Measurements from ENCODE around the gene LRMDA. TPM values are rescaled to one million over a fixed set of nuclear protein-coding genes. Genes with fewer than 3 reads are reported as not detected.

The LRMDA gene
- total RNA-seq, 1 donor from 2014 or later, result 5.2 TPM

DNA sequence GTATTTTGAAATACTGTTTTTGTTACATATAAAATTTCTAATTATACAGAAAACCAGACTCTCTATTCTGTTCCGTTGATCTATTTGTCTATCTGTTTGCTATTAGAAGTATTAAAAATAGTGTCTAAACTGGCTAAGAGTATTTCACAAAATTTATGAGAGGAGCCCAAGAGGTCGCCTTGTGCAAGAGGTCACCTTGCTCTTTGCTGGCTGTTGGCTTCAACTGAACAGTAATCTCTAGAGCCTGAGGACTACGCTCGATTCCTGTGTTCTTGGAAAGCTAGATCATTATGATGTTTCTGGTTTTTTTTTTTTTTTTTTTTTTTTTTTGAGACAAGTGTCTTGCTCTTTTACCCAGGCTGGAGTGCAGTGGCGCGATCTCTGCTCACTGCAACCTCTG lies 428.6 kb downstream of the LRMDA start:
- TF ChIP-seq EZH2 (IDR thresholded peaks at IDR 0.05) (no peak), EZH2phosphoT487 (IDR thresholded peaks at IDR 0.05) (no peak)
- TF ChIP-seq, protein P1, sequence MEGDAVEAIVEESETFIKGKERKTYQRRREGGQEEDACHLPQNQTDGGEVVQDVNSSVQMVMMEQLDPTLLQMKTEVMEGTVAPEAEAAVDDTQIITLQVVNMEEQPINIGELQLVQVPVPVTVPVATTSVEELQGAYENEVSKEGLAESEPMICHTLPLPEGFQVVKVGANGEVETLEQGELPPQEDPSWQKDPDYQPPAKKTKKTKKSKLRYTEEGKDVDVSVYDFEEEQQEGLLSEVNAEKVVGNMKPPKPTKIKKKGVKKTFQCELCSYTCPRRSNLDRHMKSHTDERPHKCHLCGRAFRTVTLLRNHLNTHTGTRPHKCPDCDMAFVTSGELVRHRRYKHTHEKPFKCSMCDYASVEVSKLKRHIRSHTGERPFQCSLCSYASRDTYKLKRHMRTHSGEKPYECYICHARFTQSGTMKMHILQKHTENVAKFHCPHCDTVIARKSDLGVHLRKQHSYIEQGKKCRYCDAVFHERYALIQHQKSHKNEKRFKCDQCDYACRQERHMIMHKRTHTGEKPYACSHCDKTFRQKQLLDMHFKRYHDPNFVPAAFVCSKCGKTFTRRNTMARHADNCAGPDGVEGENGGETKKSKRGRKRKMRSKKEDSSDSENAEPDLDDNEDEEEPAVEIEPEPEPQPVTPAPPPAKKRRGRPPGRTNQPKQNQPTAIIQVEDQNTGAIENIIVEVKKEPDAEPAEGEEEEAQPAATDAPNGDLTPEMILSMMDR (IDR thresholded peaks at IDR 0.05), result no peak

DNA sequence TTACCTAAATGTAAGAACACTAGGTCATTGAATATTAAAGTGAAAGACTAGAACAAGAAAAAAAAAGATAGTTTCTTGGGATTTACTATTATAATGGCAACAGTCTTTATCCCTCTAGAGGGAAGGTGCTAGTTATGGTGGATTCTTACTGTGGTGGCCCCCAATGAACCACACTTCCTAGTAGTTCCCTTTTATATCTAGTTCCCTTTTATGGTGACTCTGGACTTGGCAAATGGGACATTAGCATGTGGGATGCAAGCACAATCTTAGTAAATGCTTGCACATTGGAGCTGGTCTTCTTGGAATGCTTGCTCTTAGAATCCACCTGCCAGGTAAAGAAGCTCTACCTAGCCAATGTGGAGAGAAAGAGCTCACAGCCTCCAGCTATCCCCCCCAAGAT lies 430.2 kb downstream of the LRMDA start:
- Histone ChIP-seq H4K20me1 (ENCODE audit: low read depth) (no peaks in the 10 kb centered on the region), H3K4me3 (no peak overlapping the region), H3K9ac (no peak overlapping the region), H3K79me2 (ENCODE audit: low read depth) (no peaks in the 10 kb centered on the region), H3K4me1 (peaks cover 5% of the 10 kb centered on the region), H3K36me3 (no peaks in the 10 kb centered on the region), H2AFZ (replicated peaks) (no peak overlapping the region), H3K27ac (no peak overlapping the region), H3K27me3 (no peaks in the 10 kb centered on the region), H3K9me3 (ENCODE audit: low read depth) (no peaks in the 10 kb centered on the region), H3K4me2 (no peak overlapping the region), H3F3A (ENCODE audit: low read depth) (no peaks in the 10 kb centered on the region)
- Mint-ChIP-seq H3K27me3 (ENCODE audit: insufficient read depth, low read depth) (no peaks in the 10 kb centered on the region), H3K4me3 (no peak overlapping the region), H3K9me3 (no peaks in the 10 kb centered on the region), H3K4me1 (peaks cover 6% of the 10 kb centered on the region), H3K27ac (no peak overlapping the region), H3K36me3 (no peaks in the 10 kb centered on the region)
- no peak for DNase-seq (ENCODE audit: low spot score)
- TF ChIP-seq EZH2phosphoT487 (IDR thresholded peaks at IDR 0.05), result no peak
- no peak for TF ChIP-seq EZH2 (IDR thresholded peaks at IDR 0.05)
- TF ChIP-seq, protein P1 (IDR thresholded peaks at IDR 0.05), result no peak

More for the DNA sequence above, 428.6 kb downstream of the LRMDA start:
- Mint-ChIP-seq H3K27ac (no peak overlapping the region), H3K4me1 (no peaks in the 10 kb centered on the region), H3K36me3 (no peaks in the 10 kb centered on the region), H3K4me3 (no peak overlapping the region), H3K27me3 (ENCODE audit: insufficient read depth, low read depth) (no peaks in the 10 kb centered on the region), H3K9me3 (no peaks in the 10 kb centered on the region)
- no peaks in the 10 kb centered on the region for H3K36me3 ChIP-seq
- H3K4me3 ChIP-seq, result no peak overlapping the region
- H3K79me2 ChIP-seq (ENCODE audit: low read depth), result no peaks in the 10 kb centered on the region
- peaks cover 5% of the 10 kb centered on the region for H3K4me1 ChIP-seq
- no peak for DNase-seq (ENCODE audit: low spot score)
- no peaks in the 10 kb centered on the region for H3K27me3 ChIP-seq
- no peak overlapping the region for H3K4me2 ChIP-seq
- no peaks in the 10 kb centered on the region for H4K20me1 ChIP-seq (ENCODE audit: low read depth)
- H3K9me3 ChIP-seq (ENCODE audit: low read depth), result no peaks in the 10 kb centered on the region
- no peak overlapping the region for H3K9ac ChIP-seq
- no peak overlapping the region for H2AFZ ChIP-seq (replicated peaks)
- H3K27ac ChIP-seq, result no peak overlapping the region
- H3F3A ChIP-seq (ENCODE audit: low read depth), result no peaks in the 10 kb centered on the region

DNA sequence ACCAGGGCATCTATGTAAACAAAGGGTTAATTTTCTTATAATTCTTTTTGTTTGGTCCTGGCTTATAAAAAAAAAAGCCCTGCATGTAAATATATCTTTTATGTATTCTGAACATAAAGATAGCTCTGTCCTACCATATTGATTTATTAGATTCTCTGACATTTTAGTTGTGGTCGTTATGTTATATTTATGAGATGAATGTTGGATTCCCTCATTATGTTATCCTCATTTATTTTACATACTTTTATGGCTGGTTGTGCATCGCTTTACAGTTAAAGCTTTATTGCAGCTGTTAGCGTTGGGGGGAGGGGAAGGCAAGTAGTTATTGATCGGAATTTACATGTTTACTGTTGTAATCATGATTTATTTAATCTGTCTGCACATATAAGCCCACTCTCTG lies 431.5 kb downstream of the LRMDA start:
- Mint-ChIP-seq H3K36me3 (no peaks in the 10 kb centered on the region), H3K4me1 (peaks cover 6% of the 10 kb centered on the region), H3K4me3 (no peak overlapping the region), H3K27ac (no peak overlapping the region), H3K27me3 (ENCODE audit: insufficient read depth, low read depth) (no peaks in the 10 kb centered on the region), H3K9me3 (no peaks in the 10 kb centered on the region)
- Histone ChIP-seq H3K9me3 (ENCODE audit: low read depth) (no peaks in the 10 kb centered on the region), H3K36me3 (no peaks in the 10 kb centered on the region), H3K27me3 (no peaks in the 10 kb centered on the region), H3K4me3 (no peak overlapping the region), H4K20me1 (ENCODE audit: low read depth) (no peaks in the 10 kb centered on the region), H3K27ac (no peak overlapping the region), H3K79me2 (ENCODE audit: low read depth) (no peaks in the 10 kb centered on the region), H3K4me2 (no peak overlapping the region), H3K9ac (no peak overlapping the region), H3K4me1 (no peaks in the 10 kb centered on the region), H2AFZ (replicated peaks) (no peak overlapping the region), H3F3A (ENCODE audit: low read depth) (no peaks in the 10 kb centered on the region)
- no peak for DNase-seq (ENCODE audit: low spot score)
- TF ChIP-seq EZH2 (IDR thresholded peaks at IDR 0.05), result no peak
- TF ChIP-seq, protein P1 (IDR thresholded peaks at IDR 0.05), result no peak
- no peak for TF ChIP-seq EZH2phosphoT487 (IDR thresholded peaks at IDR 0.05)

Data from neural progenitor cell (in vitro differentiated cells).